ENCODE measurements around the gene SLC35B3. TPM values are rescaled to one million over a fixed set of nuclear protein-coding genes. Genes with fewer than 3 reads are reported as not detected.

The SLC35B3 gene
- total and polyA plus RNA-seq, 4 donors = 12.3 to 24.1 (median 16.4) TPM

- DNase-seq (no peak), ATAC-seq (ENCODE audit: insufficient read depth, low FRiP score) (no peak)
- H3K9ac ChIP-seq (ENCODE audit: insufficient read depth in 1 of 2, low read length in 2 of 2) = no peak overlapping the region
- TF ChIP-seq CTCF (IDR thresholded peaks at IDR 0.05; ENCODE audit: control extremely low read depth, extremely low read depth) = no peak
- no peak overlapping the region for H3K27ac ChIP-seq (ENCODE audit: low read depth in 1 of 2, low read length in 1 of 2)
- H3K36me3 ChIP-seq (ENCODE audit: control insufficient read depth in 4 of 4, insufficient read depth in 4 of 4, low read length in 4 of 4) = no peaks in the 10 kb centered on the region
- no peaks in the 10 kb centered on the region for H3K27me3 ChIP-seq (ENCODE audit: control insufficient read depth in 3 of 3, insufficient read depth in 3 of 3, low read length in 2 of 3)
- no peaks in the 10 kb centered on the region for H3K9me3 ChIP-seq (ENCODE audit: control insufficient read depth in 4 of 4, insufficient read depth in 3 of 4, low read length in 3 of 4)
- H3K4me3 ChIP-seq = no peak overlapping the region
- WGBS, 2 donors = 95 to 97% methylated on average over 1 of the region's 1 CpG
- H3K4me1 ChIP-seq (ENCODE audit: control insufficient read depth in 5 of 5, insufficient read depth in 5 of 5, low read length in 5 of 5) = peaks cover 0 to 15% (median 2%) of the 10 kb centered on the region in 5 donors
These were observed 1.6 kb upstream of the SLC35B3 start for GRCh38 chr6:8436966-8437365.

GRCh38 chr6:8435845-8436168 is 462 bp upstream of the SLC35B3 start:
- ATAC-seq (ENCODE audit: insufficient read depth, low FRiP score) = no peak
- peak overlapping the region; percentile 57 to 79 for H3K9ac ChIP-seq (ENCODE audit: insufficient read depth in 1 of 2, low read length in 2 of 2)
- no peaks in the 10 kb centered on the region for H3K36me3 ChIP-seq (ENCODE audit: control insufficient read depth in 4 of 4, insufficient read depth in 4 of 4, low read length in 4 of 4)
- peaks cover 0 to 15% (median 2%) of the 10 kb centered on the region in 5 donors for H3K4me1 ChIP-seq (ENCODE audit: control insufficient read depth in 5 of 5, insufficient read depth in 5 of 5, low read length in 5 of 5)
- DNase-seq = no peak
- no peaks in the 10 kb centered on the region for H3K9me3 ChIP-seq (ENCODE audit: control insufficient read depth in 4 of 4, insufficient read depth in 3 of 4, low read length in 3 of 4)
- H3K4me3 ChIP-seq = peak overlapping the region; percentile 81
- peak overlapping the region; percentile 64 to 93 for H3K27ac ChIP-seq (ENCODE audit: low read depth in 1 of 2, low read length in 1 of 2)
- TF ChIP-seq CTCF (IDR thresholded peaks at IDR 0.05; ENCODE audit: control extremely low read depth, extremely low read depth) = no peak
- WGBS, 2 donors = 26 to 34% methylated on average over 15 of the region's 15 CpGs
- H3K27me3 ChIP-seq (ENCODE audit: control insufficient read depth in 3 of 3, insufficient read depth in 3 of 3, low read length in 2 of 3) = no peaks in the 10 kb centered on the region

GRCh38 chr6:8434727-8435092 is 635 bp downstream of the SLC35B3 start:
- ATAC-seq (ENCODE audit: insufficient read depth, low FRiP score) (no peak), DNase-seq (no peak)
- H3K36me3 ChIP-seq (ENCODE audit: control insufficient read depth in 4 of 4, insufficient read depth in 4 of 4, low read length in 4 of 4) = peaks cover 0 to 2% (median 0%) of the 10 kb centered on the region in 4 donors
- peaks cover 0 to 15% (median 2%) of the 10 kb centered on the region in 5 donors for H3K4me1 ChIP-seq (ENCODE audit: control insufficient read depth in 5 of 5, insufficient read depth in 5 of 5, low read length in 5 of 5)
- H3K27me3 ChIP-seq (ENCODE audit: control insufficient read depth in 3 of 3, insufficient read depth in 3 of 3, low read length in 2 of 3) = no peaks in the 10 kb centered on the region
- H3K9ac ChIP-seq (ENCODE audit: insufficient read depth in 1 of 2, low read length in 2 of 2) = peak overlapping the region; percentile 82 to 93
- TF ChIP-seq CTCF (IDR thresholded peaks at IDR 0.05; ENCODE audit: control extremely low read depth, extremely low read depth) = no peak
- H3K27ac ChIP-seq (ENCODE audit: low read depth in 1 of 2, low read length in 1 of 2) = peak overlapping the region; percentile 64 to 93
- WGBS, 2 donors = 4 to 6% methylated on average over 8 of the region's 8 CpGs
- H3K4me3 ChIP-seq = peak overlapping the region; percentile 81
- H3K9me3 ChIP-seq (ENCODE audit: control insufficient read depth in 4 of 4, insufficient read depth in 3 of 4, low read length in 3 of 4) = no peaks in the 10 kb centered on the region

- no peak for DNase-seq
- Histone ChIP-seq H3K27me3 (ENCODE audit: control insufficient read depth in 3 of 3, insufficient read depth in 3 of 3, low read length in 2 of 3) (no peaks in the 10 kb centered on the region), H3K27ac (ENCODE audit: low read depth in 1 of 2, low read length in 1 of 2) (no peak overlapping the region), H3K4me1 (ENCODE audit: control insufficient read depth in 5 of 5, insufficient read depth in 5 of 5, low read length in 5 of 5) (peaks cover 0 to 15% (median 2%) of the 10 kb centered on the region in 5 donors), H3K4me3 (no peak overlapping the region), H3K36me3 (ENCODE audit: control insufficient read depth in 4 of 4, insufficient read depth in 4 of 4, low read length in 4 of 4) (peaks cover 0 to 6% (median 0%) of the 10 kb centered on the region in 4 donors), H3K9me3 (ENCODE audit: control insufficient read depth in 4 of 4, insufficient read depth in 3 of 4, low read length in 3 of 4) (no peaks in the 10 kb centered on the region), H3K9ac (ENCODE audit: insufficient read depth in 1 of 2, low read length in 2 of 2) (no peak overlapping the region)
- WGBS, 2 donors = 89 to 92% methylated on average over 2 of the region's 2 CpGs
- no peak for TF ChIP-seq CTCF (IDR thresholded peaks at IDR 0.05; ENCODE audit: control extremely low read depth, extremely low read depth)
- ATAC-seq (ENCODE audit: insufficient read depth, low FRiP score) = no peak
These were observed 2.7 kb downstream of the SLC35B3 start for GRCh38 chr6:8432614-8433013.
